Activated CD8-positive, alpha-beta T cell treated with anti-CD3 and anti-CD28 coated beads, Interleukin-2, amount 10 ng/mL, durations not matched to agents 7 days and 5 days (primary cell): ENCODE data around the gene WWOX. TPM values are rescaled to one million over a fixed set of nuclear protein-coding genes. Genes with fewer than 3 reads are reported as not detected.

Experiments used
- ATAC-seq: fragments of 150-1000 bp; cut with Tn5 transposase; one replicate; pipeline ENCODE4 v1.10.0; 2021; ENCODE audit warnings: moderate library complexity
- CTCF ChIA-PET: fragments of 350-600 bp; sonication (Branson Sonifier 250); formaldehyde crosslinking; loops from one replicate; lab custom pipeline; 2021; ENCODE audit warnings: antibody characterized with exemption; lab: Charles Lee
- POLR2A ChIA-PET: fragments of 350-600 bp; sonication (Branson Sonifier 250); formaldehyde crosslinking; loops from one replicate; lab custom pipeline; 2021; ENCODE audit warnings: antibody characterized with exemption; lab: Charles Lee
- DNase-seq: peaks from one replicate; pipeline ENCODE4 v3.0.0-alpha.2; 2020
- H3K27ac Mint-ChIP-seq: one replicate; pipeline ENCODE4 v1.8.0; 2021; ENCODE audit warnings: mild to moderate bottlenecking, mixed read lengths
- H3K27me3 Mint-ChIP-seq: one replicate; pipeline ENCODE4 v1.8.0; 2021; ENCODE audit warnings: low read depth, mixed read lengths
- H3K36me3 Mint-ChIP-seq: one replicate; pipeline ENCODE4 v1.8.0; 2021; ENCODE audit warnings: low read depth, mixed read lengths
- H3K4me1 Mint-ChIP-seq: one replicate; pipeline ENCODE4 v1.8.0; 2021; ENCODE audit warnings: low read depth, mixed read lengths
- H3K4me3 Mint-ChIP-seq: one replicate; pipeline ENCODE4 v1.8.0; 2021; ENCODE audit warnings: mild to moderate bottlenecking, mixed read lengths
- H3K9me3 Mint-ChIP-seq: one replicate; pipeline ENCODE4 v1.8.0; 2022; ENCODE audit warnings: mixed read lengths; ENCODE audit not compliant: insufficient read depth
- total RNA-seq, 2 experiments: library from RNA; stranded (reverse); gene quantifications; one replicate each; pipeline ENCODE4 v1.2.3, GENCODE V29; 2021

The WWOX gene
- total RNA-seq, 2 experiments from 2014 or later = 34.4 to 34.9 TPM

- POLR2A ChIA-PET = interaction anchor here (1.0 kb wide), 1 partner anchor 12 kb away, joined by 4 read pairs; no protein-coding TSS in a partner anchor
These were observed 901.9 kb downstream of the WWOX start for GRCh38 chr16:79001156-79001967.

DNA sequence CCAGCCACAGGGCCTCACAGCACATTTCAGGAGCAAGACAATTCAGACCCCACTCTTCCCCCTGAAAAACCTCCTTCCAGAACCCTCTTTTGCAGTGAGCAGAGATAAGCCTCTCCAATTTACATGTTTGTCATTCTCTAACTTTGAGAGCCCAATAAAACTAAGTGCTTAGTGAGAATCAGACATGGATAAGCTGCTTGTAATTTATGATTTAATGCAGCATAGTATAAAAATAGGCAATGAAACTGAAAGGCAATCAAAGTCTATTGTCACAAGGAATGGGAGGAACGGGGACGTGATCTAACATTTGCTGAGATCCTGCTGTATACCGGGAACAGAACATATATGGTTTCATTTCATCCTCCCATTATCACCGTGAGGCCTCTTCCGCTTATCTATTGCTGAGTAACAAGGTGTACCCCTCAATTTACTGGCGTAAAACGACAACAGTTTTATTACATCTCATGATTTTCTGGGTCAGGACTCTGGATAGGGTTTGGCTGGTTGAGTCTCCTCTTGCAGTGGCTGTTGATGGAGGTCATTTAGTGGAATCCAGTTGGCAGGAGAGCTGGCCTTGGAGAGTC lies 903.7 kb downstream of the WWOX start:
- no peak overlapping the region for H3K27ac Mint-ChIP-seq
- no peak overlapping the region for H3K4me3 Mint-ChIP-seq
- ATAC-seq (no peak), DNase-seq (no peak)
- H3K4me1 Mint-ChIP-seq = no peaks in the 10 kb centered on the region
- no peaks in the 10 kb centered on the region for H3K27me3 Mint-ChIP-seq
- no peaks in the 10 kb centered on the region for H3K9me3 Mint-ChIP-seq
- CTCF ChIA-PET = no interaction called here
- POLR2A ChIA-PET = interaction anchor here (1.2 kb wide), 1 partner anchor 729 kb away, joined by 3 read pairs; no protein-coding TSS in a partner anchor
- H3K36me3 Mint-ChIP-seq = no peaks in the 10 kb centered on the region

More at GRCh38 chr16:79001156-79001967, 901.9 kb downstream of the WWOX start:
- Mint-ChIP-seq H3K27me3 (no peaks in the 10 kb centered on the region), H3K4me3 (no peak overlapping the region), H3K36me3 (no peaks in the 10 kb centered on the region), H3K9me3 (no peaks in the 10 kb centered on the region), H3K4me1 (no peaks in the 10 kb centered on the region), H3K27ac (no peak overlapping the region)
- DNase-seq (no peak), ATAC-seq (no peak)
- CTCF ChIA-PET = no interaction called here

DNA sequence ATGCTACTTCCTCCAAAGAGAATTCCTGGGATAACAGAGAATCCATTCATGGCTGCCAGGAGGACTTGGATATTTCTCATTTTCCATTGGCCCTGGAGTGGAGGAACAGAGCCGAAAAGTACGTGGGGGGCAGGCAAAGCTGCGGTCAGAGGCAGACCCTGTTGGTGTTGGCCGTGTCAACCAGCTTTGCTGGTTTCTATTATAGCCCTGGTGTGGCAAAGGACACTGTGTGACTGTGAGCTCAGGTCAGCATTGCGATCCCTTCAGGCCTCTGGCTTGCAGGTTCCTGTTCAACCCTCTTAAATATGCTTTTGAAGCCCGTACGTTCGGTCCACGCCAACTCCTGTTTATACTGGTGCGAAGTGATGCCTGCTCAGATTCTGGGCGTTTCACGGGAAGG lies 904.9 kb downstream of the WWOX start:
- POLR2A ChIA-PET = no interaction called here

GRCh38 chr16:79005096-79005495 lies 905.6 kb downstream of the WWOX start:
- H3K4me1 Mint-ChIP-seq = no peaks in the 10 kb centered on the region
- DNase-seq (no peak), ATAC-seq (no peak)
- H3K4me3 Mint-ChIP-seq = no peak overlapping the region
- H3K9me3 Mint-ChIP-seq = no peaks in the 10 kb centered on the region
- H3K36me3 Mint-ChIP-seq = no peaks in the 10 kb centered on the region
- no peak overlapping the region for H3K27ac Mint-ChIP-seq
- no peaks in the 10 kb centered on the region for H3K27me3 Mint-ChIP-seq
- CTCF ChIA-PET = no interaction called here
- POLR2A ChIA-PET = no interaction called here

More for the DNA sequence above, 904.9 kb downstream of the WWOX start:
- ATAC-seq = no peak
- CTCF ChIA-PET = no interaction called here
- DNase-seq = no peak
- Mint-ChIP-seq H3K27me3 (no peaks in the 10 kb centered on the region), H3K36me3 (no peaks in the 10 kb centered on the region), H3K4me3 (no peak overlapping the region), H3K27ac (no peak overlapping the region), H3K9me3 (no peaks in the 10 kb centered on the region), H3K4me1 (no peaks in the 10 kb centered on the region)

DNA sequence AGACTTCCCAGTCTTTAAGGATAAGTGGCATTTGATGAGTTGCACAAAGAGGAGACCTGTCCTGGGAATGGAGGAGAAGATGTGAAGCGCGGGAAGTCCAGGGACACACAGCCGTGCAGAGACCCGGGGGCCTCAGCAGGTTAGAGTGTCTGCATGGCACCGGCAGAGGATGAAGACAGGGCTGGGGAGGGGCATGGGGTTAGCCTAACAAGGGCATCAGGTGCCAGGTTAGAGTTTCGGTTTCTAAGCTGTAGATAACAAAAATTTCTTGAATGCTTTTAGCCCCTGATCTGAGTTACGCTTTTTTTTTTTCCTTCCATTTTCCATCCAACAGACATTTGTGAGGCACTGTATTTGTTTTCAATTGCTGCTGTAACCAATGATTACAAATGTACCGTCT lies 906.8 kb downstream of the WWOX start:
- H3K36me3 Mint-ChIP-seq = no peaks in the 10 kb centered on the region
- no peaks in the 10 kb centered on the region for H3K4me1 Mint-ChIP-seq
- CTCF ChIA-PET = no interaction called here
- no peak overlapping the region for H3K4me3 Mint-ChIP-seq
- ATAC-seq = no peak
- H3K27me3 Mint-ChIP-seq = no peaks in the 10 kb centered on the region
- no peaks in the 10 kb centered on the region for H3K9me3 Mint-ChIP-seq
- H3K27ac Mint-ChIP-seq = no peak overlapping the region
- POLR2A ChIA-PET = no interaction called here
- DNase-seq = no peak

GRCh38 chr16:79006765-79007164 lies 907.3 kb downstream of the WWOX start:
- no peak overlapping the region for H3K4me3 Mint-ChIP-seq
- CTCF ChIA-PET = no interaction called here
- DNase-seq (no peak), ATAC-seq (no peak)
- H3K36me3 Mint-ChIP-seq = no peaks in the 10 kb centered on the region
- no peak overlapping the region for H3K27ac Mint-ChIP-seq
- POLR2A ChIA-PET = no interaction called here
- no peaks in the 10 kb centered on the region for H3K9me3 Mint-ChIP-seq
- H3K4me1 Mint-ChIP-seq = no peaks in the 10 kb centered on the region
- H3K27me3 Mint-ChIP-seq = no peaks in the 10 kb centered on the region

- Mint-ChIP-seq H3K9me3 (no peaks in the 10 kb centered on the region), H3K27ac (no peak overlapping the region), H3K4me1 (peaks cover under 1% of the 10 kb centered on the region), H3K36me3 (no peaks in the 10 kb centered on the region), H3K4me3 (no peak overlapping the region), H3K27me3 (no peaks in the 10 kb centered on the region)
- ChIA-PET POLR2A (no interaction called here), CTCF (no interaction called here)
- DNase-seq = no peak
- no peak for ATAC-seq
These were observed 908.2 kb downstream of the WWOX start for GRCh38 chr16:79007614-79008013.

DNA sequence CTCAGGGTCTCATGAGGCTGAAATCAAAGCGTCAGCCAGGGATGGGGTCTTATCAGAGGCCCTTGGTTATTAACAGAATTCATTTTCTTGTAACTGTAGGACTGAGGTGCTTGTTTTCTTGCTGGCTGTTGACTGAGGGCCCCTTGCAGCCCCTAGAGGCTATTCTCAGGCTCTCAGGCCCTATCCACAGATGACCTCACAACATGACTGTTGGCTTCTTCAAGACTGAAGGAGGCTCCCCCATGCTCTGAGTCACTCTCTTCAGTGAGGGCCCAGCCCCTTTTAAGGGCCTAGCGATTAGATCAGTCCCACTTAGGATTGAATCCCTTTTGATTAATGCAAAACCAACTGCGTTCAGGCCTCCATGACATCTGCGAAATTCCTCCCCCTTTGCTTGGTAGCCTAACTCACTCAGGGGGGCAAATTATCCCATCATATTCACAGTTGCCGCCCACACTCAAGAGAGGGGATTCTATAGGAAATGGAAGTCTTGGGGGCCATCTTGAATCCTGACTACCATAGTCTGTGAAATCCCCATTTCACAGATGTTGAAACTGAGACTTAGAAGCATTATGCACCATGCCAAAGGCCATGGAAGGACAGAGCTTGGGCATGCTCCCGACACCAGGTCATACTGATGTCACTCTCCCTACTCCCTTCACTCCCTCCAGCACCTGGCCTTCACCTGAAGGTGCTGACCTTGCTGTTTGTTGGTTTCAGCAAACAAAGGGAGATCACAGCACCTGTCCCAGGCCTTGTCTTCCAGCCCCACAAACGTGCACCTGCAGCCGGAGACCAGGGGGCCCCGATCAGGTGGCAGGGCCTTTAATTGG lies 908.8 kb downstream of the WWOX start:
- H3K27me3 Mint-ChIP-seq = no peaks in the 10 kb centered on the region

GRCh38 chr16:79008869-79009179 lies 909.4 kb downstream of the WWOX start:
- CTCF ChIA-PET = no interaction called here
- no peak overlapping the region for H3K4me3 Mint-ChIP-seq
- no peaks in the 10 kb centered on the region for H3K27me3 Mint-ChIP-seq

More for the DNA sequence above, 908.8 kb downstream of the WWOX start:
- ATAC-seq = no peak
- no peaks in the 10 kb centered on the region for H3K36me3 Mint-ChIP-seq
- H3K27ac Mint-ChIP-seq = no peak overlapping the region
- peaks cover 7% of the 10 kb centered on the region for H3K4me1 Mint-ChIP-seq
- H3K4me3 Mint-ChIP-seq = no peak overlapping the region
- DNase-seq = no peak
- POLR2A ChIA-PET = interaction anchor here (0.7 kb wide), 1 partner anchor 706 kb away, joined by 3 read pairs; no protein-coding TSS in a partner anchor
- H3K9me3 Mint-ChIP-seq = no peaks in the 10 kb centered on the region
- CTCF ChIA-PET = no interaction called here

GRCh38 chr16:79009896-79010295 lies 910.4 kb downstream of the WWOX start:
- ChIA-PET POLR2A (no interaction called here), CTCF (no interaction called here)
- Mint-ChIP-seq H3K9me3 (no peaks in the 10 kb centered on the region), H3K27ac (no peak overlapping the region), H3K27me3 (no peaks in the 10 kb centered on the region), H3K4me3 (no peak overlapping the region), H3K4me1 (peaks cover 9% of the 10 kb centered on the region), H3K36me3 (no peaks in the 10 kb centered on the region)
- DNase-seq = no peak
- no peak for ATAC-seq

More at GRCh38 chr16:79008869-79009179, 909.4 kb downstream of the WWOX start:
- Mint-ChIP-seq H3K4me1 (peaks cover 9% of the 10 kb centered on the region), H3K9me3 (no peaks in the 10 kb centered on the region), H3K27ac (no peak overlapping the region), H3K36me3 (no peaks in the 10 kb centered on the region)
- POLR2A ChIA-PET = interaction anchor here (0.7 kb wide), 1 partner anchor 705 kb away, joined by 3 read pairs; no protein-coding TSS in a partner anchor
- DNase-seq (no peak), ATAC-seq (no peak)

GRCh38 chr16:79011282-79011681 lies 911.8 kb downstream of the WWOX start:
- POLR2A ChIA-PET = no interaction called here
- no peaks in the 10 kb centered on the region for H3K27me3 Mint-ChIP-seq

More at GRCh38 chr16:79011282-79011681, 911.8 kb downstream of the WWOX start:
- H3K36me3 Mint-ChIP-seq = no peaks in the 10 kb centered on the region
- no peak overlapping the region for H3K4me3 Mint-ChIP-seq
- peaks cover 9% of the 10 kb centered on the region for H3K4me1 Mint-ChIP-seq
- no peaks in the 10 kb centered on the region for H3K9me3 Mint-ChIP-seq
- DNase-seq (no peak), ATAC-seq (no peak)
- H3K27ac Mint-ChIP-seq = no peak overlapping the region
- CTCF ChIA-PET = no interaction called here
